Epithelial cell of esophagus (primary cell): ENCODE measurements around the gene LYAR.
"Not testable (repeated sequence)": the region's sequence is repeated elsewhere in the genome, so short reads cannot be mapped to it uniquely, and the experiment has no call there.

Experiments used
- DNase-seq: peaks from one replicate; pipeline ENCODE4 v3.0.0; 2010; ENCODE audit warnings: low read depth
- H3K4me3 ChIP-seq: 2 replicates; pipeline ENCODE4 v1.5.1; 2011; ENCODE audit warnings: mild to moderate bottlenecking, low read length, control low read depth
- CTCF ChIP-seq: IDR thresholded peaks from 2 replicates; pipeline ENCODE4 v1.5.1; 2011; ENCODE audit warnings: low read depth, mild to moderate bottlenecking, low read length, control low read depth, inconsistent platforms; ENCODE audit not compliant: insufficient read depth; ENCODE audit errors: missing control alignments

The LYAR gene

DNA sequence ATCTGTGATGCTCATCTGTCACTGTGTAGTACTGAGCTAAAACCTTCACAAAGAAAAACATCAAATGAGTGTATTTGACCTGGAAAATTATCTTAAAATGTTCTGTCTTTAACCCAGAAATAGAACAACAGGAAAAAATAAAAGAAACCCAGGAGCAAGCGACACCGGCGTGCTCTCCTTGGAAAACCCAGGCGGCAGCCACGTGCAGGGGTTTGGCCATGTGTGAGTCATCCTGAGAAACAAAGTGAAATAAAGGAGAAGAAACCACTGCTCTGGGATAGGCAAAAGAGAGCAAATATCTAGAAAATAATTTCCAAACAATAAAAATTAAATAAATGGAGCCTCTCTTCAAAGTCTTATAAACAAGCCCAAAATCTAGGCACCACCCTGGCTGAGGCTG lies 22.0 kb downstream of the LYAR start:
- no peak for TF ChIP-seq CTCF
- peak; percentile 42 for DNase-seq
- no peak overlapping the region for H3K4me3 ChIP-seq

DNA sequence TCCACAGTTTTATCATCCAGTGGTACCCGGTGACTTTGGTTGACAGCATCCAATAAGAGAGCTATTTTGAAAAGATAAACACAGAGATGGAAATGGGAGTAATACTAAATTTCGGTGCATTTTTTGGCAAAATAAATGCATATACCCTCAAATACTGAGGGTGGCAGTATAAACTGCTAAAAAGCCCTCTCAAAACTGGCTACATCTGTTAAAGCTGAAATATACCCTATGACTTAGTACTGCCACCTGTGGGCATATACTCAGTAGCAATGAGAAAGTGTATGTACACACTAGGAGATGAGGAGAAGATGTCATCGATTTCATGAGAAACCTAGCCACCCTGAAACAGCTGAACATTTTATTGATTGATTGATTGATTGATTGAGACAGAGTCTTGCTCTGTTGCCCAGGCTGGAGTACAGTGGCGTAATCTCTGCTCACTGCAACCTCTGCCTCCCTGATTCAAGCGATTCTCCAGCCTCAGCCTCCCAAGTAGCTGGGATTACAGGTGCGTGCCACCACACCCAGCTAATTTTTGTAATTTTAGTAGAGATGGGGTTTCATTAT lies 29.7 kb downstream of the LYAR start:
- DNase-seq = peak; percentile 69
- TF ChIP-seq CTCF = peak; percentile 44
- no peak overlapping the region for H3K4me3 ChIP-seq

- no peak overlapping the region for H3K4me3 ChIP-seq
- TF ChIP-seq CTCF = no peak
- no peak for DNase-seq
Observed at GRCh38 chr4:4259484-4260100, 30.4 kb downstream of the LYAR start.

DNA sequence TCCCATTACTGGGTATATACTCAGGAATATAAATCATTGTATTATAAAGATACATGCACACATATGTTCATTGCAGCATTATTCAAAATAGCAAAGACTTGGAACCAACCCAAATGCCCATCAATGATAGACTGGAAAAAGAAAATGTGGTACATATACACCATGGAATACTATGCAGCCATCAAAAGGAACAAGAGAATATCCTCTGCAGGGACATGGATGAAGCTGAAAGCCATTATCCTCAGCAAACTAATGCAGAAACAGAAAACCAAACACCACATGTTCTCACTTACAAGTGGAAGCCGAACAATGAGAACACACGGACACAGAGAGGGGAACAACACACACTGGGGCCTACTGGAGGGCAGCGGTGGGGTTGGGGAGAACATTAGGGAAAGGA lies 32.2 kb downstream of the LYAR start:
- not testable (repeated sequence) for H3K4me3 ChIP-seq, DNase-seq

- no peak for TF ChIP-seq CTCF
- no peak for DNase-seq
- H3K4me3 ChIP-seq = no peak overlapping the region
Observed at GRCh38 chr4:4256799-4257198, 33.2 kb downstream of the LYAR start.

GRCh38 chr4:4254666-4255065 lies 35.3 kb downstream of the LYAR start:
- no peak for TF ChIP-seq CTCF

GRCh38 chr4:4254199-4254598 lies 35.8 kb downstream of the LYAR start:
- no peak for DNase-seq
- TF ChIP-seq CTCF = no peak
- no peak overlapping the region for H3K4me3 ChIP-seq

More at GRCh38 chr4:4254666-4255065, 35.3 kb downstream of the LYAR start:
- no peak overlapping the region for H3K4me3 ChIP-seq
- DNase-seq = no peak
